ENCODE results near the gene KRT26.

Gene KRT26

GRCh38 chr17:40813804-40814203 lies 41.8 kb upstream of the KRT26 start:
- peaks cover 51% of the 10 kb centered on the region for H3K27me3 ChIP-seq (ENCODE audit: control insufficient read depth, insufficient read depth, low read length)
- no peak overlapping the region for H3K9ac ChIP-seq (ENCODE audit: low read length)
- peaks cover 7% of the 10 kb centered on the region; the same call in 1 of the 2 replicates for H3K36me3 ChIP-seq (ENCODE audit: control insufficient read depth, insufficient read depth, low read length)
- H3K9me3 ChIP-seq (ENCODE audit: control insufficient read depth, insufficient read depth, low read depth, low read length) = no peaks in the 10 kb centered on the region
- H3K4me1 ChIP-seq (ENCODE audit: control insufficient read depth, insufficient read depth, low read length) = no peaks in the 10 kb centered on the region
- H3K27ac ChIP-seq (ENCODE audit: low read depth, low read length) = no peak overlapping the region
- no peak overlapping the region for H3K4me3 ChIP-seq (ENCODE audit: low read depth, low read length)

DNA sequence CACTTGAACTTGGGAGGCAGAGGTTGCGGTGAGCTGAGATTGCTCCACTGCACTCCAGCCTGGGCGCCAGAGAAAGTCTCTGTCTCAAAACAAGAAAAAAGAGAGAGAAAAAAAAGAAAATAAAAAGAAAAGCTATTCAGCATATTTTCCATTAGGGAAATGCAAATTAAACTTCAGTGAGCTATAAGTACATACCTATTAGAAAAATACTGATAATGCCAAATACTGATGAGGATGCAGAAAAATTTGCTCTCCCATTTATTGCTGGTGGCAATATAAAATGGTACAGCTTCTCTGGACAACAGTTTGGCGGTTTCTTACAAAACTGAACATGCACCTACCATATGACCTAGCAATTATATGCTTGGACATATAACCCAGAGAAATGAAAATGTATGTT lies 40.6 kb upstream of the KRT26 start:
- Histone ChIP-seq H3K4me3 (ENCODE audit: low read depth, low read length) (no peak overlapping the region), H3K9ac (ENCODE audit: low read length) (no peak overlapping the region), H3K27me3 (ENCODE audit: control insufficient read depth, insufficient read depth, low read length) (peaks cover 62% of the 10 kb centered on the region), H3K4me1 (ENCODE audit: control insufficient read depth, insufficient read depth, low read length) (no peaks in the 10 kb centered on the region), H3K9me3 (ENCODE audit: control insufficient read depth, insufficient read depth, low read depth, low read length) (no peaks in the 10 kb centered on the region), H3K36me3 (ENCODE audit: control insufficient read depth, insufficient read depth, low read length) (peaks cover 5% of the 10 kb centered on the region; the same call in 1 of the 2 replicates), H3K27ac (ENCODE audit: low read depth, low read length) (no peak overlapping the region)

DNA sequence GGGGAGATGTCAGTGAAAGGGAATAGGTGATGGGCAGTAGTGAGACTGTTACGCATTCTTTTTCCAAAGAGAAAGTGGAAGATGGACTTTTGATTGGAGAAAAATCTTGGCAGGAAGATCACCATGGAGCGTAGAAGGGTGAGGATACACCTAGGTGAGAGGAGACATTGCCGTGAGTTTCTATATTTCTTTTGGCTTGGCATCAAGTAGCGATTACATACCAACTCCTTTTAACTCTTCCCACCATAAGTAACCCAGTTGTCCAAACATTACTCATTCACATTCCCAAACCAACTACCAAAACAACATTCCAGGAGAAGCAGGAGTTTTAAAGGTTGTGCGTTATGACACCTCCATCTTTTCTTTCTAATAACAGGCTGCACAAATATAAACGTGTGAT lies 38.5 kb upstream of the KRT26 start:
- no peak overlapping the region for H3K4me3 ChIP-seq (ENCODE audit: low read depth, low read length)

GRCh38 chr17:40809721-40810421 lies 37.9 kb upstream of the KRT26 start:
- Histone ChIP-seq H3K9ac (ENCODE audit: low read length) (no peak overlapping the region), H3K4me3 (ENCODE audit: low read depth, low read length) (no peak overlapping the region), H3K36me3 (ENCODE audit: control insufficient read depth, insufficient read depth, low read length) (no peaks in the 10 kb centered on the region), H3K4me1 (ENCODE audit: control insufficient read depth, insufficient read depth, low read length) (no peaks in the 10 kb centered on the region), H3K9me3 (ENCODE audit: control insufficient read depth, insufficient read depth, low read depth, low read length) (no peaks in the 10 kb centered on the region), H3K27me3 (ENCODE audit: control insufficient read depth, insufficient read depth, low read length) (peaks cover 88% of the 10 kb centered on the region), H3K27ac (ENCODE audit: low read depth, low read length) (no peak overlapping the region)

More for the DNA sequence above, 38.5 kb upstream of the KRT26 start:
- Histone ChIP-seq H3K36me3 (ENCODE audit: control insufficient read depth, insufficient read depth, low read length) (no peaks in the 10 kb centered on the region), H3K27ac (ENCODE audit: low read depth, low read length) (no peak overlapping the region), H3K9me3 (ENCODE audit: control insufficient read depth, insufficient read depth, low read depth, low read length) (no peaks in the 10 kb centered on the region), H3K4me1 (ENCODE audit: control insufficient read depth, insufficient read depth, low read length) (no peaks in the 10 kb centered on the region), H3K9ac (ENCODE audit: low read length) (no peak overlapping the region), H3K27me3 (ENCODE audit: control insufficient read depth, insufficient read depth, low read length) (peaks cover 83% of the 10 kb centered on the region)

DNA sequence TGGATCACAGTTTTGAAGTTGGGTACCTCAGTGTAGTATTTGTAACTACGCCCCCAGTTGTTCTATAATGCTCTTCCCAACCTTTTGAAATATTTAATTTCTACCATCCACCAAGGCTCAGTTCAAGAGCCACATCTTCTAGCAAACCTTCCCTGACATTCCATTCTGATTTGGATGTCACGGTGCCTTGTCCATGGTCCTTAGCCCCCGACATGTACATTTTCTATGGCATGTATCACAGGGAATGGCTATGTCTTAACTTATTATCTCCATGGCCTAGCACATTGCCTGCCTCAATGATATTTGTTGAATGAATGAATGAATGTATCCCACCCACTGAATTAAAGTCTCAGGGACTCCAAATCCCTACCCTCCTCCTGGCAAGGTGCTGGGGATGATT lies 34.1 kb upstream of the KRT26 start:
- Histone ChIP-seq H3K4me3 (ENCODE audit: low read depth, low read length) (no peak overlapping the region), H3K9ac (ENCODE audit: low read length) (no peak overlapping the region), H3K36me3 (ENCODE audit: control insufficient read depth, insufficient read depth, low read length) (no peaks in the 10 kb centered on the region), H3K4me1 (ENCODE audit: control insufficient read depth, insufficient read depth, low read length) (no peaks in the 10 kb centered on the region), H3K27ac (ENCODE audit: low read depth, low read length) (no peak overlapping the region), H3K27me3 (ENCODE audit: control insufficient read depth, insufficient read depth, low read length) (peaks cover 79% of the 10 kb centered on the region), H3K9me3 (ENCODE audit: control insufficient read depth, insufficient read depth, low read depth, low read length) (no peaks in the 10 kb centered on the region)

DNA sequence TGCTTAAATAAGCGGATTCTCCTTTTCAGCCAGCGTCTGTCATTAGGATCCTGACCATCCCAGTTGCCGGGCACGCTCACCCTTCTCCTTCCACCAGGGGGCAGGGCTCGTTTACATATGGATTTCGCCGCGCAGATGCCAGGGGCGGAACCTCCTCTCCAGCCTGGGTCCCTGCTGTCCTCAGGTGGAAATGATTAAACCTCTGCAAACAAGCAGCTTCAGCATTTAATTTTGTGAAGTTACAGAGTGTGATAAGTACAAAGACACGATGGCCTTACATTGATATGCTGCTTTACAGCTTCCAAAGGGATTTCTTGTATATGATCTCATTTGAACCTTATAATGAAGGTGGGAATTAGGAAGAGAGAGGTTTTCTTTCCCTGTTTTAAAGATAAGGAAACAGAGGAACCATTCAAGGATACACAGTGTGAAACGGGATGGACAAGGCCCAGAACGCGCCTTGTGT lies 31.6 kb upstream of the KRT26 start:
- no peaks in the 10 kb centered on the region for H3K9me3 ChIP-seq (ENCODE audit: control insufficient read depth, insufficient read depth, low read depth, low read length)
- H3K36me3 ChIP-seq (ENCODE audit: control insufficient read depth, insufficient read depth, low read length) = no peaks in the 10 kb centered on the region
- no peak overlapping the region for H3K9ac ChIP-seq (ENCODE audit: low read length)
- H3K4me1 ChIP-seq (ENCODE audit: control insufficient read depth, insufficient read depth, low read length) = no peaks in the 10 kb centered on the region
- no peak overlapping the region for H3K4me3 ChIP-seq (ENCODE audit: low read depth, low read length)
- H3K27ac ChIP-seq (ENCODE audit: low read depth, low read length) = no peak overlapping the region
- H3K27me3 ChIP-seq (ENCODE audit: control insufficient read depth, insufficient read depth, low read length) = peaks cover 73% of the 10 kb centered on the region

GRCh38 chr17:40801157-40801556 lies 29.2 kb upstream of the KRT26 start:
- Histone ChIP-seq H3K4me1 (ENCODE audit: control insufficient read depth, insufficient read depth, low read length) (no peaks in the 10 kb centered on the region), H3K27me3 (ENCODE audit: control insufficient read depth, insufficient read depth, low read length) (peaks cover 49% of the 10 kb centered on the region), H3K9me3 (ENCODE audit: control insufficient read depth, insufficient read depth, low read depth, low read length) (no peaks in the 10 kb centered on the region), H3K9ac (ENCODE audit: low read length) (no peak overlapping the region), H3K27ac (ENCODE audit: low read depth, low read length) (no peak overlapping the region), H3K4me3 (ENCODE audit: low read depth, low read length) (no peak overlapping the region), H3K36me3 (ENCODE audit: control insufficient read depth, insufficient read depth, low read length) (no peaks in the 10 kb centered on the region)

GRCh38 chr17:40800381-40800780 lies 28.4 kb upstream of the KRT26 start:
- H3K4me1 ChIP-seq (ENCODE audit: control insufficient read depth, insufficient read depth, low read length) = no peaks in the 10 kb centered on the region
- H3K9ac ChIP-seq (ENCODE audit: low read length) = no peak overlapping the region
- no peaks in the 10 kb centered on the region for H3K9me3 ChIP-seq (ENCODE audit: control insufficient read depth, insufficient read depth, low read depth, low read length)
- H3K4me3 ChIP-seq (ENCODE audit: low read depth, low read length) = no peak overlapping the region
- peaks cover 41% of the 10 kb centered on the region for H3K27me3 ChIP-seq (ENCODE audit: control insufficient read depth, insufficient read depth, low read length)
- no peak overlapping the region for H3K27ac ChIP-seq (ENCODE audit: low read depth, low read length)
- H3K36me3 ChIP-seq (ENCODE audit: control insufficient read depth, insufficient read depth, low read length) = no peaks in the 10 kb centered on the region

GRCh38 chr17:40799859-40800258 lies 27.9 kb upstream of the KRT26 start, which contains the start of gene KRT28:
TSS of gene KRT28 (minus strand) at chr17:40799959. CDS start at chr17:40799893, 66 bp downstream.
- peaks cover 36% of the 10 kb centered on the region for H3K27me3 ChIP-seq (ENCODE audit: control insufficient read depth, insufficient read depth, low read length)

GRCh38 chr17:40796846-40797245 lies 24.8 kb upstream of the KRT26 start:
- Histone ChIP-seq H3K27ac (ENCODE audit: low read depth, low read length) (no peak overlapping the region), H3K36me3 (ENCODE audit: control insufficient read depth, insufficient read depth, low read length) (no peaks in the 10 kb centered on the region), H3K4me3 (ENCODE audit: low read depth, low read length) (no peak overlapping the region), H3K9ac (ENCODE audit: low read length) (no peak overlapping the region), H3K4me1 (ENCODE audit: control insufficient read depth, insufficient read depth, low read length) (no peaks in the 10 kb centered on the region), H3K27me3 (ENCODE audit: control insufficient read depth, insufficient read depth, low read length) (peaks cover 25% of the 10 kb centered on the region), H3K9me3 (ENCODE audit: control insufficient read depth, insufficient read depth, low read depth, low read length) (no peaks in the 10 kb centered on the region)

More at GRCh38 chr17:40799859-40800258, 27.9 kb upstream of the KRT26 start, which contains the start of gene KRT28:
- H3K9ac ChIP-seq (ENCODE audit: low read length) = no peak within 1 kb of the TSS
- H3K4me1 ChIP-seq (ENCODE audit: control insufficient read depth, insufficient read depth, low read length) = no peaks in the 10 kb centered on the region
- H3K4me3 ChIP-seq (ENCODE audit: low read depth, low read length) = no peak within 1 kb of the TSS
- no peaks in the 10 kb centered on the region for H3K36me3 ChIP-seq (ENCODE audit: control insufficient read depth, insufficient read depth, low read length)
- H3K9me3 ChIP-seq (ENCODE audit: control insufficient read depth, insufficient read depth, low read depth, low read length) = no peaks in the 10 kb centered on the region
- no peak within 1 kb of the TSS for H3K27ac ChIP-seq (ENCODE audit: low read depth, low read length)

GRCh38 chr17:40795019-40795667 lies 23.1 kb upstream of the KRT26 start:
- Histone ChIP-seq H3K4me1 (ENCODE audit: control insufficient read depth, insufficient read depth, low read length) (no peaks in the 10 kb centered on the region), H3K27ac (ENCODE audit: low read depth, low read length) (no peak overlapping the region), H3K27me3 (ENCODE audit: control insufficient read depth, insufficient read depth, low read length) (peaks cover 8% of the 10 kb centered on the region), H3K9ac (ENCODE audit: low read length) (no peak overlapping the region), H3K36me3 (ENCODE audit: control insufficient read depth, insufficient read depth, low read length) (no peaks in the 10 kb centered on the region), H3K4me3 (ENCODE audit: low read depth, low read length) (no peak overlapping the region), H3K9me3 (ENCODE audit: control insufficient read depth, insufficient read depth, low read depth, low read length) (no peaks in the 10 kb centered on the region)
